Stimulated activated CD8-positive, alpha-beta memory T cell treated with anti-CD3 and anti-CD28 coated beads, Interleukin-12 subunit alpha, Interleukin-12 subunit beta, amount 100 ng/mL, for 24 hours (primary cell): Measurements from ENCODE around the gene ZNF28.
"Not testable (repeated sequence)": the region's sequence is repeated elsewhere in the genome, so short reads cannot be mapped to it uniquely, and the experiment has no call there.

ENCODE experiments used
- DNase-seq: peaks from one replicate; pipeline ENCODE4 v3.0.0-alpha.2; 2020; ENCODE audit errors: extremely low read depth

Gene ZNF28

GRCh38 chr19:52821204-52821960 is at the start of gene ZNF28:
ZNF28 (minus strand) TSS chr19:52821633; CDS start chr19:52817958, 3,675 bp downstream.
- peak; percentile 20 for DNase-seq

GRCh38 chr19:52868031-52868430 is 46.6 kb upstream of the ZNF28 start:
- DNase-seq, result not testable (repeated sequence)

- DNase-seq, result peak; percentile 55
Measured at GRCh38 chr19:52857378-52858191, 36.2 kb upstream of the ZNF28 start, which contains the start of gene ZNF468. ZNF468 (minus strand) TSS chr19:52857619; CDS start chr19:52854272, 3,347 bp downstream.

- not testable (repeated sequence) for DNase-seq
Measured at GRCh38 chr19:52856540-52857377, 35.3 kb upstream of the ZNF28 start.

- not testable (repeated sequence) for DNase-seq
Measured at GRCh38 chr19:52847352-52847751, 25.9 kb upstream of the ZNF28 start.

- DNase-seq, result not testable (repeated sequence)
Measured at GRCh38 chr19:52840825-52841465, 19.5 kb upstream of the ZNF28 start.

- DNase-seq, result not testable (repeated sequence)
Measured at GRCh38 chr19:52834289-52834688, 12.9 kb upstream of the ZNF28 start.

- DNase-seq, result not testable (repeated sequence)
Measured at GRCh38 chr19:52833541-52833940, 12.1 kb upstream of the ZNF28 start.

- not testable (repeated sequence) for DNase-seq
Measured at GRCh38 chr19:52829866-52830265, 8.4 kb upstream of the ZNF28 start.

- DNase-seq, result no peak
Measured at GRCh38 chr19:52825765-52826164, 4.3 kb upstream of the ZNF28 start.

- no peak for DNase-seq
Measured at GRCh38 chr19:52823676-52824075, 2.2 kb upstream of the ZNF28 start.

GRCh38 chr19:52820472-52821203 is 795 bp downstream of the ZNF28 start:
- peak; percentile 2 for DNase-seq

- DNase-seq, result no peak
Measured at GRCh38 chr19:52809801-52810200, 11.6 kb downstream of the ZNF28 start.

- DNase-seq, result not testable (repeated sequence)
Measured at GRCh38 chr19:52799950-52800640, 21.3 kb downstream of the ZNF28 start.

- DNase-seq, result no peak
Measured at GRCh38 chr19:52789440-52789839, 32.0 kb downstream of the ZNF28 start.

GRCh38 chr19:52786464-52787354 is 34.7 kb downstream of the ZNF28 start, which contains the start of gene ZNF600:
ZNF600 (minus strand) TSS chr19:52786791; CDS start chr19:52778888, 7,903 bp downstream.
- peak; percentile 52 for DNase-seq

- DNase-seq, result no peak
Measured at GRCh38 chr19:52786078-52786463, 35.4 kb downstream of the ZNF28 start.

GRCh38 chr19:52785506-52785905 is 35.9 kb downstream of the ZNF28 start:
- DNase-seq, result no peak

GRCh38 chr19:52782864-52783263 is 38.6 kb downstream of the ZNF28 start:
- not testable (repeated sequence) for DNase-seq
